HCT116 (cell line): ENCODE data around the gene SRRM2. TPM values are rescaled to one million over a fixed set of nuclear protein-coding genes. Genes with fewer than 3 reads are reported as not detected.

ENCODE experiments used
- ATAC-seq: fragments of 200-7000 bp; cut with Tn5 transposase; 2 replicates; pipeline ENCODE4 v1.9.1; 2020; ENCODE audit warnings: mild to moderate bottlenecking, moderate library complexity
- BruUV-seq: library from RNA; stranded (reverse); fragments of 400-500 nt; replicated peaks from 2 replicates; lab custom pipeline; 2021; lab: Mats Ljungman, UMichigan
- CTCF ChIA-PET: fragments of 300-600 bp; sonication (Branson Sonifier 250); formaldehyde crosslinking; loops from one replicate; lab custom pipeline; 2021; ENCODE audit warnings: antibody characterized with exemption; lab: Charles Lee
- POLR2A ChIA-PET: fragments of 300-600, 350-600 bp; sonication (Branson Sonifier 250); formaldehyde crosslinking; loops from one replicate; lab custom pipeline; 2021; ENCODE audit warnings: antibody characterized with exemption; lab: Charles Lee
- RAD21 ChIA-PET, 2 experiments: fragments of 300-600 bp; sonication (Branson Sonifier 250); formaldehyde crosslinking; loops; one replicate each; lab custom pipeline; 2023; ENCODE audit warnings: low total read pairs in 2 of 2; ENCODE audit not compliant: uncharacterized antibody in 2 of 2, unreplicated experiment in 2 of 2, low non-redundant PET in 1 of 2; lab: Charles Lee
- DNase-seq: peaks from one replicate; pipeline ENCODE4 v3.0.0-alpha.2; 2010; ENCODE audit warnings: low read depth, low spot score
- H2AFZ ChIP-seq: fragments of 200-600 bp; shearing (Covaris generic), sonication (generic); 2 replicates; pipeline ENCODE4 v1.6.1; 2017; ENCODE audit warnings: low read depth, mixed run types, mixed read lengths, antibody characterized with exemption, low read length; ENCODE audit not compliant: poor library complexity, severe bottlenecking
- H3K27ac ChIP-seq: 2 replicates; pipeline ENCODE4 v1.5.1; 2012; ENCODE audit warnings: low read depth, low read length
- H3K27me3 ChIP-seq: fragments of 200-600 bp; sonication (generic); 2 replicates; pipeline ENCODE4 v1.6.1; 2016; ENCODE audit warnings: mixed run types, low read length, mixed read lengths; ENCODE audit not compliant: insufficient read depth
- H3K36me3 ChIP-seq, 2 experiments: fragments of 200-500 bp in 1 of 2; fragments of 200-600 bp in 1 of 2; sonication (Bioruptor generic) in 1 of 2; sonication (generic) in 1 of 2; 2 replicates each; pipeline versions ENCODE4 v1.5.1 to v1.6.1; 2014 to 2016; ENCODE audit warnings: low read length in 2 of 2, inconsistent platforms in 1 of 2, mixed read lengths in 1 of 2, mixed run types in 1 of 2; ENCODE audit not compliant: insufficient read depth in 2 of 2, control insufficient read depth in 1 of 2
- H3K4me1 ChIP-seq, 2 experiments: fragments of 200-600 bp in 1 of 2; sonication (generic) in 1 of 2; 2 replicates each; pipeline versions ENCODE4 v1.5.1 to v1.6.1; 2012 to 2017; ENCODE audit warnings: low read length in 2 of 2, inconsistent platforms in 1 of 2, mild to moderate bottlenecking in 1 of 2, mixed read lengths in 1 of 2, mixed run types in 1 of 2, moderate library complexity in 1 of 2; ENCODE audit not compliant: insufficient read depth in 2 of 2, control insufficient read depth in 1 of 2
- H3K4me2 ChIP-seq: fragments of 200-600 bp; sonication (generic); 2 replicates; pipeline ENCODE4 v1.6.1; 2017; ENCODE audit warnings: mixed run types, low read length, mixed read lengths
- H3K4me3 ChIP-seq, 2 experiments: fragments of 200-600 bp in 1 of 2; sonication (generic) in 1 of 2; replicated peaks in 1 of 2; 2 replicates each; pipeline ENCODE4 v1.5.1; 2011 to 2016; ENCODE audit warnings: low read length in 2 of 2, control low read depth in 1 of 2, low read depth in 1 of 2, mild to moderate bottlenecking in 1 of 2, mixed read lengths in 1 of 2, mixed run types in 1 of 2
- H3K79me2 ChIP-seq: fragments of 200-600 bp; sonication (generic); 2 replicates; pipeline ENCODE4 v1.6.1; 2017; ENCODE audit warnings: mild to moderate bottlenecking, mixed run types, low read length, moderate library complexity, mixed read lengths; ENCODE audit not compliant: insufficient read depth
- H3K9ac ChIP-seq: fragments of 200-600 bp; sonication (generic); 2 replicates; pipeline ENCODE4 v1.6.1; 2016; ENCODE audit warnings: low read length, mixed read lengths
- H3K9me2 ChIP-seq: fragments of 200-600 bp; sonication (generic), shearing (Covaris generic); 2 replicates; pipeline ENCODE4 v1.6.1; 2017; ENCODE audit warnings: mixed run types, mild to moderate bottlenecking, moderate library complexity; ENCODE audit not compliant: insufficient read depth
- H3K9me3 ChIP-seq, 2 experiments: fragments of 200-500 bp in 1 of 2; fragments of 200-600 bp in 1 of 2; sonication (Bioruptor generic) in 1 of 2; sonication (generic) in 1 of 2; 2 replicates each; pipeline ENCODE4 v1.6.1; 2014 to 2017; ENCODE audit warnings: low read length in 2 of 2, mixed read lengths in 2 of 2, inconsistent platforms in 1 of 2, low read depth in 1 of 2, mild to moderate bottlenecking in 1 of 2, mixed run types in 1 of 2, moderate library complexity in 1 of 2; ENCODE audit not compliant: control insufficient read depth in 1 of 2, insufficient read depth in 1 of 2
- H4K20me1 ChIP-seq: fragments of 200-600 bp; sonication (generic), shearing (Covaris generic); 2 replicates; pipeline ENCODE4 v1.6.1; 2017; ENCODE audit warnings: mixed run types, mild to moderate bottlenecking, moderate library complexity; ENCODE audit not compliant: insufficient read depth
- ELF1 ChIP-seq: IDR thresholded peaks from 2 replicates; pipeline ENCODE4 v1.6.1; 2012; ENCODE audit warnings: low read depth, borderline replicate concordance
- EZH2 ChIP-seq: fragments of 200-600 bp; sonication (generic); IDR thresholded peaks from 2 replicates; pipeline ENCODE4 v1.6.1; 2017; ENCODE audit warnings: antibody characterized with exemption, mixed run types
- JUND ChIP-seq: IDR thresholded peaks from 2 replicates; pipeline ENCODE4 v1.6.1; 2012
- POLR2AphosphoS5 ChIP-seq: IDR thresholded peaks from 2 replicates; pipeline ENCODE4 v1.6.1; 2011; ENCODE audit warnings: mild to moderate bottlenecking, low read depth, low read length, moderate library complexity
- RAD21 ChIP-seq: IDR thresholded peaks from 2 replicates; pipeline ENCODE4 v1.6.1; 2012; ENCODE audit warnings: low read depth, mild to moderate bottlenecking
- SP1 ChIP-seq: IDR thresholded peaks from 2 replicates; pipeline ENCODE4 v1.6.1; 2012; ENCODE audit warnings: low read depth
- SRF ChIP-seq: IDR thresholded peaks from 2 replicates; pipeline ENCODE4 v1.6.1; 2012; ENCODE audit warnings: low read depth
- TCF7L2 ChIP-seq: IDR thresholded peaks from 2 replicates; pipeline ENCODE4 v1.7.0; 2011; ENCODE audit warnings: borderline replicate concordance, inconsistent platforms; ENCODE audit not compliant: insufficient read depth, insufficient read length; ENCODE audit errors: extremely low read depth
- YY1 ChIP-seq: IDR thresholded peaks from 2 replicates; pipeline ENCODE4 v1.6.1; 2011; ENCODE audit warnings: low read length, low read depth, moderate library complexity, mild to moderate bottlenecking; ENCODE audit not compliant: insufficient replicate concordance; ENCODE audit errors: extremely low read depth
- intact Hi-C: fragments of 100-400 bp; cut with micrococcal nuclease; formaldehyde crosslinking; loops from 2 replicates; pipeline ENCODE4 v1.10.0; 2022
- total RNA-seq: library from RNA; stranded (reverse); gene quantifications from one replicate; pipeline ENCODE4 v1.2.1, GENCODE V29; 2021; ENCODE audit not compliant: unreplicated experiment

SRRM2 gene
- total RNA-seq, 1 experiment from 2014 or later = 541 TPM

DNA sequence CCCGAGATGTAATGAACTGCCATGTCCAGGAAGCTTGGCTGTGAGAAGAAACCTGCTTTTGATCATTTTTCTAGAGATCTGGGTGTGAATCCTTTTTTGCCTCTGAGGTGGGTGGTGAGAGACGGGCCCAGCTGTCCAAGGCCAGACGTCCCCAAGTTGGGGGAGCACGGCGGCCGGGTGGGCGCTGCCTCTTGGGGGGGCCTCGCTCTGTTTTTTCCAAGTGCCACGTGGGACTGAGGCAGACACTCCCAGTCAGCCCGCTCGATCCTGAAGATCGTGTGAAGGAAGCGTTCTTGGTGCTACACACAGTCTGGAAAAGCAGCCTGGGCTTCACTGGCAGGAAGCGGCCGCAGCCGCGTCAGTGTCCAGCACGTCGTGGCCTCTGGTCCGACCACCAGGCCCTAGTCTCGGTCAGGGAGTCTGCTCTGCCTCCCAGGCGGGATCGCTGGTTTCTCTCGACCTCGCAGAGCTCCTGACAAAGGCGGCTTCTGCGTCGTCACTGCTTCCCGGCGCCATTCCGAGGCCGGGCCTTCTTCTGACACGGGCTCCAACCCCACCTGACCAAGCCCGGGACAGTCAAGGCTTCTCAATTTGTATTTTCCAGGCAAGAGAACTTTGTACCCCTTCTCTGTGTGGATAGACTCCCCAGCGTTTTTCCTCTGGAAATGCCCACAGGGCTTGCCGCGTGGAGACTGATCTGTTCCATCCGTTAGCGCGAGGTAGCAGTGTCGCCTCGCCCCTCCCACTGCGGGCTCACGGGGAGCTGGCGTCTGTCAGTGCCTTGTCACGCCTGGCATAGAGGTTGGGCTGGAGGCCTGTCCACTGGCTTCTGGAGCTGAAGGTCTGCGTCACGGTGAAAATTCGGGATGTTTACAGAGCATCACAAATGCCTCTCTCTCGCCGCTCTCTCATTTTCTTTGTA is 44.8 kb upstream of the SRRM2 start:
- POLR2A ChIA-PET = no interaction called here
- RAD21 ChIA-PET = no interaction called here
- CTCF ChIA-PET = no interaction called here
- no peak for TF ChIP-seq JUND
- no peak for TF ChIP-seq POLR2AphosphoS5
- no peak for TF ChIP-seq SP1
- no peak for TF ChIP-seq EZH2
- TF ChIP-seq TCF7L2 = no peak
- TF ChIP-seq YY1 = no peak
- TF ChIP-seq SRF = no peak
- no peak for TF ChIP-seq RAD21
- TF ChIP-seq, all 23 proteins: peak for 0
- DNase-seq = no peak
- no peak overlapping the region for H3K4me3 ChIP-seq
- no peak for ATAC-seq
- no peaks in the 10 kb centered on the region for H3K27me3 ChIP-seq
- H3K79me2 ChIP-seq = no peaks in the 10 kb centered on the region; the same call in 1 of the 2 replicates
- intact Hi-C loops = no loop called here
- no peaks in the 10 kb centered on the region for H3K9me2 ChIP-seq
- peaks cover 3 to 4% of the 10 kb centered on the region in 2 experiments; a peak in 2 of 4 replicates for H3K36me3 ChIP-seq
- no peak overlapping the region for H3K4me2 ChIP-seq
- H4K20me1 ChIP-seq = no peaks in the 10 kb centered on the region
- no peak overlapping the region for H3K9ac ChIP-seq
- BruUV-seq = no TSS peak
- no peak overlapping the region for H3K27ac ChIP-seq
- no peaks in the 10 kb centered on the region for H3K9me3 ChIP-seq
- H3K4me1 ChIP-seq = no peaks in the 10 kb centered on the region
- H2AFZ ChIP-seq = no peak overlapping the region

DNA sequence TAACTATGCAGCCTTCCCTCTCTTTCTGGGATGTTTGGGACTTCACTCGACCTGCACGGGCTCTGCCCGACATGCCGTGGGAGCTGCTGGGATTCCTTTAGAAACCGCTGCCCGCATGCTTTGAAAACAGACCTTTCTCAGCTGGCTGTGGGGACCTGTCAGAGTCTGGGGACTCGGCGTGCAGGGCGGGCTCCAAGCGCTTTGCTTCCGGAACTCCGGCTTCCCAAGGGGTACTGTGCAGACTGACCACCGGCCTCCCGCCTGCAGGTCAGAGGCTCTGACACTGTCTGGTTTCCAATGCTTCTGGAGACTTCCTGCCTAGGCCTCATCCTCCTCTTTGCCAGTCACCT is 44.2 kb upstream of the SRRM2 start:
- BruUV-seq = no TSS peak
- Histone ChIP-seq H3K9me2 (no peaks in the 10 kb centered on the region), H3K79me2 (no peaks in the 10 kb centered on the region), H3K4me2 (no peak overlapping the region), H3K27me3 (no peaks in the 10 kb centered on the region), H2AFZ (no peak overlapping the region), H3K4me3 (no peak overlapping the region), H4K20me1 (no peaks in the 10 kb centered on the region), H3K4me1 (no peaks in the 10 kb centered on the region), H3K27ac (no peak overlapping the region), H3K9me3 (no peaks in the 10 kb centered on the region), H3K9ac (no peak overlapping the region), H3K36me3 (peaks cover 3 to 4% of the 10 kb centered on the region in 2 experiments; a peak in 2 of 4 replicates)
- no peak for DNase-seq
- CTCF ChIA-PET = no interaction called here
- intact Hi-C loops = no loop called here
- no peak for TF ChIP-seq ELF1
- no peak for TF ChIP-seq JUND
- TF ChIP-seq SP1 = no peak
- TF ChIP-seq POLR2AphosphoS5 = no peak
- no peak for TF ChIP-seq TCF7L2
- no peak for ATAC-seq
- RAD21 ChIA-PET = no interaction called here
- POLR2A ChIA-PET = no interaction called here
